Adrenal gland (tissue), 12 donors: ENCODE measurements around the gene MARCHF10. TPM values are rescaled to one million over a fixed set of nuclear protein-coding genes. Genes with fewer than 3 reads are reported as not detected.

ENCODE experiments used
- DNase-seq, 7 donors: peaks; one replicate each; pipeline ENCODE4 v3.0.0-alpha.2; 2019 to 2020
- H3K27ac ChIP-seq, 5 donors: fragments of 200-600 bp; sonication (generic) in 4 of 5; 1 replicate in 3 of 5; 2 replicates in 2 of 5; pipeline versions ENCODE4 v1.5.1 to v1.8.0; 2016 to 2020; ENCODE audit warnings: mild to moderate bottlenecking in 1 of 5
- H3K27me3 ChIP-seq: fragments of 200-600 bp; 2 replicates; pipeline ENCODE4 v1.8.0; 2021
- H3K36me3 ChIP-seq, 2 donors: fragments of 200-600 bp; replicated peaks in 1 of 2; 1 replicate in 1 of 2; 2 replicates in 1 of 2; pipeline versions ENCODE4 v1.5.1 to v1.8.0; 2018 to 2022
- H3K4me1 ChIP-seq, 2 donors: fragments of 200-600 bp; replicated peaks in 1 of 2; 1 replicate in 1 of 2; 2 replicates in 1 of 2; pipeline versions ENCODE4 v1.5.1 to v1.8.0; 2018 to 2021
- H3K4me3 ChIP-seq, 4 donors: fragments of 200-600 bp; sonication (generic) in 3 of 4; one replicate each; pipeline ENCODE4 v1.5.1; 2016 to 2018
- H3K9me3 ChIP-seq, 3 donors: fragments of 200-600 bp; sonication (generic) in 1 of 3; replicated peaks in 1 of 3; 1 replicate in 2 of 3; 2 replicates in 1 of 3; pipeline versions ENCODE4 v1.5.1 to v1.8.0; 2016 to 2021
- POLR2A ChIP-seq, 2 donors: fragments of 450-650 bp; IDR thresholded peaks; one replicate each; pipeline ENCODE4 v1.6.1; 2017; ENCODE audit warnings: antibody characterized with exemption in 2 of 2, mild to moderate bottlenecking in 2 of 2, moderate library complexity in 1 of 2
- WGBS, 4 donors: extraction: QIAGEN DNeasy Blood & Tissue Kit in 2 of 4; methylation state at CpG; one replicate each; pipeline versions ENCODE4 v1.1.5 to v1.1.7; 2013 to 2017; 5-methylcytosine and 5-hydroxymethylcytosine counted together
- intact Hi-C, 2 donors: fragments of 100-400 bp; cut with DNase I; formaldehyde crosslinking; loops; one replicate each; pipeline versions ENCODE4 v1.14.1 to v1.15.0; 2022 to 2023
- polyA plus RNA-seq, 3 donors: library from polyadenylated mRNA; stranded (reverse); fragments of 200-250 nt in 2 of 3; fragments of 350-450 nt in 1 of 3; fragmentation: Illumina TruSeq in 1 of 3; extraction: RNeasy Lipid Tissue Mini Kit (QIAGEN cat#74804) in 1 of 3; gene quantifications; one replicate each; pipeline ENCODE4 v1.2.3, GENCODE V29; 2013 to 2014
- total RNA-seq, 9 donors: library from RNA; depleted of rRNA in 4 of 9; stranded (reverse); fragments of >200 nt in 4 of 9; fragments of 120-200 nt in 1 of 9; fragmentation: NEBNext Ultra II Directional in 1 of 9; extraction: Animal tissue kit (Norgen Biotek cat#: 25700) in 1 of 9; gene quantifications; one replicate each; pipeline versions ENCODE4 v1.1.0 to v1.2.4, GENCODE V29; 2013 to 2023
- TF ChIP-seq, protein P1 (sequence below), 6 experiments: fragments of 450-650 bp in 4 of 6; fragments of 200-600 bp in 2 of 6; sonication (generic) in 1 of 6; IDR thresholded peaks; 1 replicate in 5 of 6; 2 replicates in 1 of 6; pipeline versions ENCODE4 v1.5.1 to v1.8.0; 2016 to 2021; ENCODE audit warnings: antibody characterized with exemption in 6 of 6, mild to moderate bottlenecking in 2 of 6, moderate library complexity in 1 of 6
- donor health status: healthy with polysubstance abuse.
- donor health status: Bipolar disorder and iron deficiency.
- donor health status: DM: yes; HTN: yes; CAD: no.
- donor health status: DM: no; HTN: no; CAD: no.
- donor health status: DM: no; HTN: no; CAD: no.
- donor health status: DM: yes; HTN: yes; CAD: no.

The MARCHF10 gene
- total and polyA plus RNA-seq, 12 donors: 0.31 to 0.64 (median 0.43) TPM; not detected in 8

DNA sequence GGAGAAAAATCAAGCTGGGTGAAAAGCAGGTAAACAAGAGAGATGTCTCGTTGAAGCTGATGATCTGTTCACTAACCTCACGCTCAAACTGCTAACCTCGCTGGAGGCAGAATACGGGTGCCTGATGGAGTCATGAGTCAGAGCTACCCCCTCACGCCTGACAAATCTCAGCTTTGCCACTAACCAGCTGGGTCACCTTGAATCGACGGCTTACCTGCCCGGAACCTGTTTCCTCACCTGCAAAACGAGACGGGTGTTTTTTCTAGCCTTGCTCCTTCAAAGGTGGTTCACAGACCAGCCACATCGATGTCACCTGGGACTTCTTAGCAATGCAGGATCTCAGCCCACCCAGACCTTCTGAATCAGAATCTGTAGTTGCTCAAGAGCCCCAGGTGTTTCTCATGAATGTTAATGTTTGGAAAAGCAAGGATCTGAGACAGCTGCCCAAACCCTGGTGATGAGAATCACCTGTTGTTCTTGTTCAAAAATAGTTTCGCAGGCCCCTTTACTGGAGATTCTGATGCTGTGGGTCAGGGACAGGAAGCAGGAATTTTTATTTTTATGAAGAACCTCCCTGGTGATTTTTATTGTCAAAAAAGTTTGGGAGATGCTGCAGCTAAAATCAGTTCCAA lies 56.9 kb downstream of the MARCHF10 start:
- intact Hi-C loops: no loop called here
- no peak for DNase-seq
- no peaks in the 10 kb centered on the region for H3K4me1 ChIP-seq
- H3K4me3 ChIP-seq: no peak overlapping the region
- no peaks in the 10 kb centered on the region for H3K36me3 ChIP-seq
- no peaks in the 10 kb centered on the region for H3K9me3 ChIP-seq
- H3K27me3 ChIP-seq: no peaks in the 10 kb centered on the region
- 71 to 80% (median 78%) methylated on average over 11 to 12 of the region's 12 CpGs for WGBS, 4 donors
- TF ChIP-seq, protein P1, sequence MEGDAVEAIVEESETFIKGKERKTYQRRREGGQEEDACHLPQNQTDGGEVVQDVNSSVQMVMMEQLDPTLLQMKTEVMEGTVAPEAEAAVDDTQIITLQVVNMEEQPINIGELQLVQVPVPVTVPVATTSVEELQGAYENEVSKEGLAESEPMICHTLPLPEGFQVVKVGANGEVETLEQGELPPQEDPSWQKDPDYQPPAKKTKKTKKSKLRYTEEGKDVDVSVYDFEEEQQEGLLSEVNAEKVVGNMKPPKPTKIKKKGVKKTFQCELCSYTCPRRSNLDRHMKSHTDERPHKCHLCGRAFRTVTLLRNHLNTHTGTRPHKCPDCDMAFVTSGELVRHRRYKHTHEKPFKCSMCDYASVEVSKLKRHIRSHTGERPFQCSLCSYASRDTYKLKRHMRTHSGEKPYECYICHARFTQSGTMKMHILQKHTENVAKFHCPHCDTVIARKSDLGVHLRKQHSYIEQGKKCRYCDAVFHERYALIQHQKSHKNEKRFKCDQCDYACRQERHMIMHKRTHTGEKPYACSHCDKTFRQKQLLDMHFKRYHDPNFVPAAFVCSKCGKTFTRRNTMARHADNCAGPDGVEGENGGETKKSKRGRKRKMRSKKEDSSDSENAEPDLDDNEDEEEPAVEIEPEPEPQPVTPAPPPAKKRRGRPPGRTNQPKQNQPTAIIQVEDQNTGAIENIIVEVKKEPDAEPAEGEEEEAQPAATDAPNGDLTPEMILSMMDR (IDR thresholded peaks at IDR 0.05): no peak
- H3K27ac ChIP-seq: no peak overlapping the region

DNA sequence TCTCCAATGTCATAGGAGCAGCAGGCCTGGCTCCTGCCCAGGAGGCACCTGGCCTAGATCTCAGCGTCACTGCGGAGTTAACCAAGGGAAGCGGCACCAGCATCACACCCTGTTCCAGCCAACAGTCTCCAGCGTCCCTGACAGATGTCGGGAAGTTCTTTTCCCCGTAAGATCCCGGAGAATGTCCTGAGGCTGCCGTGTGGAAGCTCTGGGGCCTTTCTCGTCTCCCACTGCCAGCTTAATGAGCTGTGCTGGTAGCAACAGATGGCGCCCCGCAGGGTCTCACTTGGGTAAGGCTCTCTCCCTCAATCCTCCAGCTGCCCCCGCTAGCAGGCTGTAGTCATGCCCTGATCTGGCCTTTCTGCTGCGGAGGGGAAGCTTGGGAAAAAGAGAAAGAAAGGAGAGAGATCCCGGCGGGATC lies 57.5 kb downstream of the MARCHF10 start:
- no peak for DNase-seq
- 75 to 83% (median 78%) methylated on average over 10 to 15 of the region's 15 CpGs for WGBS, 4 donors
- intact Hi-C loops: no loop called here
- Histone ChIP-seq H3K9me3 (no peaks in the 10 kb centered on the region), H3K27ac (no peak overlapping the region), H3K27me3 (no peaks in the 10 kb centered on the region), H3K36me3 (no peaks in the 10 kb centered on the region), H3K4me3 (no peak overlapping the region), H3K4me1 (no peaks in the 10 kb centered on the region)
- TF ChIP-seq, protein P1 (IDR thresholded peaks at IDR 0.05): no peak
- no peak for TF ChIP-seq POLR2A (IDR thresholded peaks at IDR 0.05)

DNA sequence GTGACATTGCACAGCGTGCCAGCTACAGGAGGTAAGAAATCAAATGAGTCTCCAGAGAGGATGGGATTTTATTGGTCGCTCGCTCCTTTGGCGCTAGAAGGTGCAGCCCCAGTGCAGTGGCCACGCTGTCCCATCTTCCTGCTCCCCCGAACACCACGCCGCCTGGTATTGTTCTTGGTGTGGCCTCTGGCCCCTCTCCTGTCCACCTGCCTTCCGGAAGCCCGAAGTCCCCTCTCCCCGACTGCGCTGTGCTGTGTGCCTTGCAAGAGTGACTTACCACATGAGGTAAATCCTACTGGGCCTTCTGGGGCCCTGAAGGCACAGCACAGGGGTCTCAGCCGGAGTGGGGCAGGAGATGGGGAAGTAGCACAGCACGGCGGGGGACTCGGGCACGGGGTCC lies 58.2 kb downstream of the MARCHF10 start:
- Histone ChIP-seq H3K4me1 (no peaks in the 10 kb centered on the region), H3K4me3 (no peak overlapping the region), H3K27ac (no peak overlapping the region), H3K27me3 (no peaks in the 10 kb centered on the region), H3K9me3 (no peaks in the 10 kb centered on the region), H3K36me3 (no peaks in the 10 kb centered on the region)
- WGBS, 4 donors: 92 to 99% (median 94%) methylated on average over 14 to 17 of the region's 17 CpGs
- no peak for TF ChIP-seq POLR2A (IDR thresholded peaks at IDR 0.05)
- TF ChIP-seq, protein P1 (IDR thresholded peaks at IDR 0.05): no peak
- intact Hi-C loops: no loop called here
- DNase-seq: no peak

DNA sequence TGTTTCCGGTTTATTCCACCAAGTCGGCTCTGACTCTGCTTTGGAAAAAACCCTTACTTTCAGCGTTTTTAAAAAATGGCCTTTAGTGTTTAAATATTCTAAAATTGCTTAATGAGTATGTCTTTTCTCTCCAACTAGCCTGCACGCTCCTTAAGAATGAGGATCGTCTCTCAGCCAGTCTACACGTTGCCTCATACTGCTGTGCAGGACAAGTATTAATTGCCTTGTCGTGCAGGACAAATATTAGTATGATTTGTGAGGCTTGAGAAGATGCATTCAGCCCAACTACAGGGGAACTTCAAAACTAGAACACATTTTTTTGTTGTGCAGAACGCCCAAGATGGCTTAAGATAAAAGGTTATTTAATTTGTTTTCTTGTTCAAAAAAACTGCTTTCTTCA lies 61.2 kb downstream of the MARCHF10 start:
- 60 to 66% (median 63%) methylated on average over 8 of the region's 8 CpGs for WGBS, 4 donors
- Histone ChIP-seq H3K9me3 (no peaks in the 10 kb centered on the region), H3K36me3 (no peaks in the 10 kb centered on the region), H3K4me1 (no peaks in the 10 kb centered on the region), H3K27me3 (no peaks in the 10 kb centered on the region), H3K4me3 (no peak overlapping the region), H3K27ac (no peak overlapping the region)
- intact Hi-C loops: no loop called here
- TF ChIP-seq, protein P1 (IDR thresholded peaks at IDR 0.05): no peak
- TF ChIP-seq POLR2A (IDR thresholded peaks at IDR 0.05): no peak
- no peak for DNase-seq
